ENCODE data around the gene MRGPRX4. TPM values are rescaled to one million over a fixed set of nuclear protein-coding genes. Genes with fewer than 3 reads are reported as not detected.

The MRGPRX4 gene
- total and polyA plus RNA-seq, 10 donors: not detected

DNA sequence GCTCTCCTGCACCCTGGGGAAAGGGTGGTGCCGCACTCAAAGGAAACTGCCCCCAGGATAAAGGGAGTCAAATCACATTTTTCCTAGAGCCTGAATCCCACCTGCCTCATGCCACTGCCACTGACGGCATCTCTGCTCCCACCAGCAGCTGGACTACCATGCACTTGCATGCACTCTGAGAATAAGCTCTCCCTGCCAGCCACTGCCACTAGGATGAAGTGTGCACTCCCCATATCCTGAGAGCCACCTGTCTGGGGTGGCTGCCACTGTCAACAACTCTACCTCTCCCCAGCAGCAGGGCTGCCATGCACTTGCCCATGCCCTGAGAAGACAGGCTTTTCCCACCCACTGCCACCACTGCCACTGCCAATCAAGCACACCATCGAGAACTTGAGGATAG, 31.6 kb downstream of the MRGPRX4 start:
- Histone ChIP-seq H3K27ac (no peak overlapping the region), H3K9me3 (no peaks in the 10 kb centered on the region), H3K4me1 (no peaks in the 10 kb centered on the region), H3K36me3 (no peaks in the 10 kb centered on the region), H3K27me3 (replicated peaks in 1 of 7) (peaks cover 0 to 32% (median 0%) of the 10 kb centered on the region in 7 donors), H3K4me3 (no peak overlapping the region)
- no peak for TF ChIP-seq POLR2AphosphoS5 (IDR thresholded peaks at IDR 0.05)
- no peak for TF ChIP-seq POLR2A (IDR thresholded peaks at IDR 0.05)
- TF ChIP-seq, protein P1, sequence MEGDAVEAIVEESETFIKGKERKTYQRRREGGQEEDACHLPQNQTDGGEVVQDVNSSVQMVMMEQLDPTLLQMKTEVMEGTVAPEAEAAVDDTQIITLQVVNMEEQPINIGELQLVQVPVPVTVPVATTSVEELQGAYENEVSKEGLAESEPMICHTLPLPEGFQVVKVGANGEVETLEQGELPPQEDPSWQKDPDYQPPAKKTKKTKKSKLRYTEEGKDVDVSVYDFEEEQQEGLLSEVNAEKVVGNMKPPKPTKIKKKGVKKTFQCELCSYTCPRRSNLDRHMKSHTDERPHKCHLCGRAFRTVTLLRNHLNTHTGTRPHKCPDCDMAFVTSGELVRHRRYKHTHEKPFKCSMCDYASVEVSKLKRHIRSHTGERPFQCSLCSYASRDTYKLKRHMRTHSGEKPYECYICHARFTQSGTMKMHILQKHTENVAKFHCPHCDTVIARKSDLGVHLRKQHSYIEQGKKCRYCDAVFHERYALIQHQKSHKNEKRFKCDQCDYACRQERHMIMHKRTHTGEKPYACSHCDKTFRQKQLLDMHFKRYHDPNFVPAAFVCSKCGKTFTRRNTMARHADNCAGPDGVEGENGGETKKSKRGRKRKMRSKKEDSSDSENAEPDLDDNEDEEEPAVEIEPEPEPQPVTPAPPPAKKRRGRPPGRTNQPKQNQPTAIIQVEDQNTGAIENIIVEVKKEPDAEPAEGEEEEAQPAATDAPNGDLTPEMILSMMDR (IDR thresholded peaks at IDR 0.05 in 8 of 11, conservative IDR thresholded peaks at IDR 0.05 in 3 of 11): no peak
- no peak for DNase-seq
- intact Hi-C loops (cut with DNase I; ENCODE audit: low total_unique reads): no loop called here
- WGBS, 5 donors: 71 to 96% (median 86%) methylated on average over 3 of the region's 3 CpGs

DNA sequence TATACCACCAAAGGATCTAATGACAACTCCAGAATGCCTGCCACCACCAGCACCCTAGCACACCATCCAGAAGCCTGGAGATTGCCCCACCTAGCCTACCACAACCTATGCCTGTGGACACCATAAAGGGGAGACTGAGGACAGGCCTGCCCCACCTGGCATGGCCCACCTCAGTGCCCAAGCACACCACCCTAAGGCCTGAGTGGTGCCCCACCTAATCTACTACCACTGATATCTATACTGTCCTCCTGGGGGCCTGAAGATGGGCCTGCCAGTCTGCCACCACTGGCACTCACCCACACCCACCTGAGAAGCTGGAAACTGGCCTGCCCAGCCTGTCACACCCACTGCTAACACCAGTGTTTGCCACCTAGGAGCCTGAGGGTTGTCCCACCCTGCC, 32.1 kb downstream of the MRGPRX4 start:
- Histone ChIP-seq H3K27ac (no peak overlapping the region), H3K9me3 (no peaks in the 10 kb centered on the region), H3K27me3 (replicated peaks in 1 of 7) (peaks cover 0 to 37% (median 0%) of the 10 kb centered on the region in 7 donors), H3K36me3 (no peaks in the 10 kb centered on the region), H3K4me1 (no peaks in the 10 kb centered on the region), H3K4me3 (no peak overlapping the region)
- TF ChIP-seq POLR2A (IDR thresholded peaks at IDR 0.05): no peak
- TF ChIP-seq, protein P1 (IDR thresholded peaks at IDR 0.05 in 8 of 11, conservative IDR thresholded peaks at IDR 0.05 in 3 of 11): no peak
- no peak for DNase-seq
- intact Hi-C loops (cut with DNase I; ENCODE audit: low total_unique reads): no loop called here

DNA sequence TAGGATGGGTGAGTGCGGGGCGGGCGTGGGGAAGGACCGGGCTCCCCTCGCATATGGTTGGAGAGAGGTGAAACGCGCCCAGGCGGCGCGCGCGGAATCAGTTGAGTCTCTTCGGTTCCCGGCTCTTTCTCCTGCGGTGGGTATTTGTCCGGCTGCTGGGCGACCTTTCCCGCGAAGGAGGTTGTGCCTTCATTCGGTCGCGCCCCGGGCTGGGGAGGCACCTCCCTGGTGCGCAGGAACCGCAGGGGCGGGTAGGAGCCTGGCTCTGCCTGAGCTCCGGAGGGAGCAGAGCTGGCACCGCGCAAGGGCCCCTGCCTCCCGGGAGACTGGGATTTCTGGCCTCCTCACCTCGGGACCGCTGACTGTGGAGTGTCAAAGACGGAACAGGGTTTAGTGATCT, 36.4 kb downstream of the MRGPRX4 start:
- WGBS, 5 donors: 27 to 50% (median 33%) methylated on average over 22 to 33 of the region's 33 CpGs
- no peaks in the 10 kb centered on the region for H3K4me1 ChIP-seq
- H3K9me3 ChIP-seq: no peaks in the 10 kb centered on the region
- no peak overlapping the region for H3K27ac ChIP-seq
- H3K4me3 ChIP-seq: no peak overlapping the region
- intact Hi-C loops (cut with DNase I; ENCODE audit: low total_unique reads): no loop called here
- no peaks in the 10 kb centered on the region for H3K36me3 ChIP-seq
- TF ChIP-seq POLR2AphosphoS5 (IDR thresholded peaks at IDR 0.05) (no peak), POLR2A (IDR thresholded peaks at IDR 0.05) (no peak)
- TF ChIP-seq, protein P1 (IDR thresholded peaks at IDR 0.05 in 8 of 11, conservative IDR thresholded peaks at IDR 0.05 in 3 of 11): no peak
- H3K27me3 ChIP-seq (replicated peaks in 1 of 7): peaks cover 0 to 32% (median 0%) of the 10 kb centered on the region in 7 donors
- no peak for DNase-seq

DNA sequence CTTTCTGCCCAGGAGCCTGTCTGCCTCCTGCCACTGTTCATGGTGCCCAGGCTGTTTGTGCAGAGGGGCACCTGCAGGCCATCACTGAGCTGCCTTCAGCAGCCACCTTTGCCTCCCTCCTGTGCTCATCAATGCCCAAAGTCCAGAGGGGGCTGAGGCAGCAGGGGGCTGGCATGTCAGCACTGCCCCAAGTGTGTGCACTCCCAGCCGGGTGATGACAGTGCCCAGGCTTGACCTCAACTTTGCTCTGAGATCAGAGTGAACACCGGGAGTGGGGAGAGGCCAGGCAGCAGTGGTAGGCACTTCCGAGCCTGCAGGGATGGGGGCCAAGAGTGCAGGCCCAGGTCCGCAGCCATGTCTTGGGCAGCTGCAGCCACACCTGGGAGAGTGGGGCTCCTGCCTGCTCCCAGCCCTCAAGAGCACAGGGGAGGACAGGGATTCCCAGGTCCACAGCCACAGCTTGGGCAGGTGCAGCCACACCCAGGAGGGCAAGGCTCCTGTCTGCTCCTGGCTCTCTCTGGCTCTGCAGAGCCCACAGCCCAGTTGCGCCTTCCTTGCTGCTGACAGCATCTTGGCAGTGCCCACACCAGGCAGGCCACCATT, 48.7 kb downstream of the MRGPRX4 start:
- intact Hi-C loops (cut with DNase I; ENCODE audit: low total_unique reads): no loop called here
- no peaks in the 10 kb centered on the region for H3K36me3 ChIP-seq
- no peaks in the 10 kb centered on the region for H3K4me1 ChIP-seq
- 71 to 100% (median 88%) methylated on average over 1 to 5 of the region's 5 CpGs for WGBS, 5 donors
- H3K27me3 ChIP-seq (replicated peaks in 1 of 7): no peaks in the 10 kb centered on the region
- no peak for DNase-seq
- no peak overlapping the region for H3K27ac ChIP-seq
- peaks cover 0 to 9% (median under 1%) of the 10 kb centered on the region in 8 donors for H3K9me3 ChIP-seq
- H3K4me3 ChIP-seq: no peak overlapping the region
- TF ChIP-seq POLR2AphosphoS5 (IDR thresholded peaks at IDR 0.05) (no peak), POLR2A (IDR thresholded peaks at IDR 0.05) (no peak)
- TF ChIP-seq, protein P1 (IDR thresholded peaks at IDR 0.05 in 8 of 11, conservative IDR thresholded peaks at IDR 0.05 in 3 of 11): no peak

Measured in spleen (tissue), 11 donors.